Activated CD4-positive, alpha-beta T cell treated with anti-CD3 and anti-CD28 coated beads, Interleukin-2, amount 10 ng/mL, durations not matched to agents 24 days and 14 days (primary cell): ENCODE data around the gene NTN1. TPM values are rescaled to one million over a fixed set of nuclear protein-coding genes. Genes with fewer than 3 reads are reported as not detected.

Source experiments
- DNase-seq: peaks from one replicate; pipeline ENCODE4 v3.0.0; 2022
- H3K27ac Mint-ChIP-seq: one replicate; pipeline ENCODE4 v1.8.0; 2022; ENCODE audit warnings: mild to moderate bottlenecking, mixed read lengths
- H3K27me3 Mint-ChIP-seq: one replicate; pipeline ENCODE4 v1.8.0; 2022; ENCODE audit warnings: mixed read lengths
- H3K36me3 Mint-ChIP-seq: one replicate; pipeline ENCODE4 v1.8.0; 2022; ENCODE audit warnings: low read depth, mild to moderate bottlenecking, mixed read lengths
- H3K4me1 Mint-ChIP-seq: one replicate; pipeline ENCODE4 v1.8.0; 2021; ENCODE audit warnings: mixed read lengths
- H3K4me3 Mint-ChIP-seq: one replicate; pipeline ENCODE4 v1.8.0; 2022; ENCODE audit warnings: mild to moderate bottlenecking, moderate library complexity, mixed read lengths
- H3K9me3 Mint-ChIP-seq: one replicate; pipeline ENCODE4 v1.8.0; 2021; ENCODE audit warnings: mixed read lengths
- intact Hi-C: fragments of 100-400 bp; cut with micrococcal nuclease; formaldehyde crosslinking; loops from one replicate; pipeline ENCODE4 v1.15.1; 2023
- total RNA-seq: library from RNA; stranded (reverse); gene quantifications from 2 replicates; pipeline ENCODE4 v1.2.3, GENCODE V29; 2022

NTN1 gene
- total RNA-seq, 1 donor from 2014 or later = 0.51 TPM

GRCh38 chr17:9221147-9221921 is 200.0 kb downstream of the NTN1 start:
- Mint-ChIP-seq H3K36me3 (no peaks in the 10 kb centered on the region), H3K4me1 (no peaks in the 10 kb centered on the region), H3K27ac (no peak overlapping the region), H3K4me3 (no peak overlapping the region), H3K9me3 (no peaks in the 10 kb centered on the region), H3K27me3 (no peaks in the 10 kb centered on the region)
- intact Hi-C loops = no loop called here
- no peak for DNase-seq

- no peak for DNase-seq
- intact Hi-C loops = no loop called here
- Mint-ChIP-seq H3K27ac (no peak overlapping the region), H3K36me3 (no peaks in the 10 kb centered on the region), H3K4me1 (no peaks in the 10 kb centered on the region), H3K4me3 (no peak overlapping the region), H3K27me3 (no peaks in the 10 kb centered on the region), H3K9me3 (no peaks in the 10 kb centered on the region)
These were observed 200.5 kb downstream of the NTN1 start for GRCh38 chr17:9221922-9222180.

DNA sequence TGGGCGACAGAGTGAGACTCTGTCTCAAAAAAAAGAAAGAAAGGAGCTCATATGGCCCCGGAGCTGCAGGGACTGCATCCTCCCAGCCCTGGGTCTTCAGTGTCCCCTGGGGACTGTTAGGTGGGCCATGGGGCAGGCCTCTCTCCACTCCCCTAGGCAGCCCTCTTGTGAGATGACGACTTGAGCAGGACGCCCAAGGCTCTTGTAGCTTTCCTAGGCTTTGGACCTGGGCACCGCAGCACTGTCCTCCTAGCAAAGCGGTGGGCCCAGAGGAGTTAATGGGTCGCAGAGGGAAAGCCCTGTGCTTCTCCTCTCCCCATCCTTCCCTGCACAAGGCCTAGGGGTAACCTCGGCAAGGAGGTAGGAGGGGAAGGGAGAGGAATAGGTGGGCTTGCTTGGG is 202.2 kb downstream of the NTN1 start:
- Mint-ChIP-seq H3K36me3 (no peaks in the 10 kb centered on the region), H3K4me1 (no peaks in the 10 kb centered on the region), H3K9me3 (no peaks in the 10 kb centered on the region), H3K27me3 (no peaks in the 10 kb centered on the region), H3K27ac (no peak overlapping the region), H3K4me3 (no peak overlapping the region)
- intact Hi-C loops = no loop called here
- DNase-seq = no peak

- Mint-ChIP-seq H3K4me3 (no peak overlapping the region), H3K27ac (no peak overlapping the region), H3K36me3 (no peaks in the 10 kb centered on the region), H3K27me3 (no peaks in the 10 kb centered on the region), H3K9me3 (no peaks in the 10 kb centered on the region), H3K4me1 (no peaks in the 10 kb centered on the region)
- DNase-seq = no peak
- intact Hi-C loops = no loop called here
These were observed 203.2 kb downstream of the NTN1 start for GRCh38 chr17:9224485-9224884.

DNA sequence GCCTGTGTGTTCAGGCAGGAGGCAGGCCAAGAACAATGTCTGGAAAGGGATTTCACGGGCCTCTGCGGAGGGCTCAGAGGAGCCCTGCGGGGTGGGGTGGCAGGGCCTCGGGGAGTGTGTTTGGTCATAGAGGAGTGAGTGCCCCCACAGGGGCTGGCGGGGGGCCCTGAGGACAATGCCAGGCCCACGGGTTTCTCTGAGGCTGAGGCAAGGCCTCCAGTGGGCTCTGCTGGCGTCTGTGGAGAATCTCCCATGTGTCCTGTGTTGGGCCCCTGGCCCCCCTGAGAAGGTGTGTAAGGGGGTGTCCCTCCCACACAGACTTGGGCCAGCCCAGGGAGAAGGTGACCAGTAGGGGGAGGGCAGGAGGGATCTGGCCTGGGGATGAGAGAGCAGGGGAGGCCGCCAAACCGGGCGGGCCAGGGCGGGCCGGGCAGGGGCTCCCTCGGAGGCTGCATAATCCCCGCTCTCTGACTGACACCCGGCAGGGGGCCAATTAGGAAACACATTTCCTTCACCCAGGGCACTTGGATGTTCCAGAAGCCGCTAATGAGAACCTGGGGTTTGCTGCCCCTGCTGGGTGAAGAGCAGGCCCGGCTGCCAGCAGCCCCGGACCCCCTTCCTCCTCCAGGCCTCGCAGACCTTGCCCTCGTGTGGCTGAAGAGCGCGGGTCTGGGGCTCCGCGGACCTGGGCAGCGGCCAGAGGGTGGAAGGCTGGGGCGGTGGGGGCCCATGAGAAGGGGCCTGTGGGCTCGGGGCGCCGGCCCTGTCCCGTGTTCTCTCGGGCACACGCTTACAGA is 204.2 kb downstream of the NTN1 start:
- no peak for DNase-seq
- no peak overlapping the region for H3K27ac Mint-ChIP-seq
- no peaks in the 10 kb centered on the region for H3K36me3 Mint-ChIP-seq
- H3K27me3 Mint-ChIP-seq = no peaks in the 10 kb centered on the region
- no peaks in the 10 kb centered on the region for H3K4me1 Mint-ChIP-seq
- no peak overlapping the region for H3K4me3 Mint-ChIP-seq
- intact Hi-C loops = no loop called here
- no peaks in the 10 kb centered on the region for H3K9me3 Mint-ChIP-seq

DNA sequence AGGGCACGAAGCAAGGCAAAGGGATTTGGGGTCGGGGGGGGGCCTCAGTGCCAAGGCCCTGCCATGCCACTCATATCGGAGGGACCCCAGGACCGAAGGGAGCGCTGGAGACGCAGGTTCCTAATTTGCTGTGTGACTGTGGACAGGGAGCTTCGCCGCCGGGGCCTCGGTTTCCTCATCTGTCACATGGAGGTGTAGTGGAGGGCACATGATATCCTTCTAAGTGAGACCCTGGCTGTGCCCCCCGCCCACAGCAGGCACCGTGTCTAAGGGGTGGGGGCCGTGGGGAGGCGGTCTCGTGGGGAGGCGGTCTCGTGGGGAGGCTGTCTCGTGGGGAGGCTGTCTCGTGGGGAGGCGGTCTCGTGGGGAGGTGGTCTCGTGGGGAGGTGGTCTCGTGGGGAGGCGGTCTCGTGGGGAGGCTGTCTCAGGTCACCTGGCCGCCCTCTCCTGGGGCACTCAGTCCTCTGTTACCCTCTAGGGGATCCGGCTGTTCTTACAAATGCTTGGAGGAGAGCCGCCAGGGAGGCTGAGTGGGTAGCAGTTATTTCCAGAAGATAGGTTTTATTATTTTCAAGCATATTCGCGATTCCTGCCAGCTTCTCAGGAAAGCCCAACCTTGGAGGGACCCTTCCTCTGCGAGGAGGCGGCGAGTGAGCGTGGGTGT is 205.0 kb downstream of the NTN1 start:
- Mint-ChIP-seq H3K27ac (no peak overlapping the region), H3K27me3 (no peaks in the 10 kb centered on the region), H3K4me1 (no peaks in the 10 kb centered on the region), H3K4me3 (no peak overlapping the region), H3K9me3 (no peaks in the 10 kb centered on the region), H3K36me3 (no peaks in the 10 kb centered on the region)
- DNase-seq = no peak
- intact Hi-C loops = no loop called here

- intact Hi-C loops = no loop called here
- H3K4me1 Mint-ChIP-seq = no peaks in the 10 kb centered on the region
- H3K9me3 Mint-ChIP-seq = no peaks in the 10 kb centered on the region
- H3K27me3 Mint-ChIP-seq = no peaks in the 10 kb centered on the region
- no peak for DNase-seq
- H3K36me3 Mint-ChIP-seq = no peaks in the 10 kb centered on the region
- no peak overlapping the region for H3K4me3 Mint-ChIP-seq
- no peak overlapping the region for H3K27ac Mint-ChIP-seq
These were observed 205.5 kb downstream of the NTN1 start for GRCh38 chr17:9226794-9227135.

GRCh38 chr17:9227819-9228407 is 206.6 kb downstream of the NTN1 start:
- no peak overlapping the region for H3K4me3 Mint-ChIP-seq
- no peak overlapping the region for H3K27ac Mint-ChIP-seq
- DNase-seq = no peak
- H3K4me1 Mint-ChIP-seq = no peaks in the 10 kb centered on the region
- H3K36me3 Mint-ChIP-seq = no peaks in the 10 kb centered on the region
- no peaks in the 10 kb centered on the region for H3K9me3 Mint-ChIP-seq
- no peaks in the 10 kb centered on the region for H3K27me3 Mint-ChIP-seq
- intact Hi-C loops = no loop called here

DNA sequence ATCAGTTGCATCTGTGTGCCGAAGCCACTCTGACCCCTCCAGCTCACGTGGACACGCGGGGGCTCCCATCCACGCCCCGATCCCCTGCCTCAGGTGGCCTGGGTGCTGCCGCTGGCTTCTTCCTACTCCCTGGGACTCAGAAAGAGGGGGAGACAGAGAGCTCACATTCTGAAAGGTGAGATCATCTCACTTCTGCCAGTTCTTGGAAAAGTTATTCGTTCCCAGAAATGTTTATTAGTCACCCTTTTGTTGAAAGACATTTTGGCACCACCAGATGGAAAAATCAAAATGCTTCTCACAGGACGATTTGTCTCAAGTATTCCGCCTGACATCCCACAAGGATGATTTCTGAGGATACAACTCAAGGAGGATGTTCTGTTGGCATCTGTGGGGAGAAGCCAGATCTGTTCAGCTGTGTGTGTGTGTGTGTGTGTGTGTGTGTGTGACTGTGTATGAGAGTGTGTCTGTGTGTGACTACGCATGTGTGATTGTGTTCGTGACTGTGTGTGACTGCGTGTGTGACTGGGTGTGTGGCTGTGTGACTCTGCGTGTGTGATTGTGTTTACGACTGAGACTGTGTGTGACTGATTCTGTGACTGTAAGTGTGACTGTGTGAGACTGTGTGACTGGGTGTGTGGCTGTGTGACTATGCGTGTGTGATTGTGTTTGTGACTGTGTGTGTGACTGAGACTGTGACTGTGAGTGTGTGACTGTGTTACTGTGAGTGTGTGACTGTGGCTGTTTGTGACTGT is 207.3 kb downstream of the NTN1 start:
- intact Hi-C loops = no loop called here
- Mint-ChIP-seq H3K36me3 (no peaks in the 10 kb centered on the region), H3K27me3 (no peaks in the 10 kb centered on the region), H3K4me1 (no peaks in the 10 kb centered on the region), H3K27ac (no peak overlapping the region), H3K4me3 (no peak overlapping the region), H3K9me3 (no peaks in the 10 kb centered on the region)
- DNase-seq = no peak

- intact Hi-C loops = no loop called here
These were observed 208.0 kb downstream of the NTN1 start for GRCh38 chr17:9229160-9229825.

DNA sequence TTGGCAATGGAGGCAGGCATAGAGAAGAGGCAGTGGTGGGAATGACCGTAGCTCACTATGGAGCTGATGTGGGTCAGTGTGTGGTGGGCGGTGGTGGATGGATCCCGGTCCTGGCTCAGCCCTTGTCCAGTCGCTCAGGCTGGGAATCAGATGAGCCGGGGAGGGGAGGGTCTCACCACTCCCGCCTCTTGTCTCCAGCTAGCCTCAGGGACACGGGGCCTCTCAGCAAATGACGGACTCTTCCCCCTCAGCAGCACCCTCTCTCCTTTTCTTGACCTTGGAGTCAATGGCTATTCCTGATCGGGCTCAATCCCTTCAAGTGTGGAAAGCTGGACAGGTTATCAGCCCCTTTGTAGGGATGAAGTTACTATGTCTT is 208.5 kb downstream of the NTN1 start:
- Mint-ChIP-seq H3K4me3 (no peak overlapping the region), H3K27ac (no peak overlapping the region), H3K27me3 (no peaks in the 10 kb centered on the region), H3K4me1 (no peaks in the 10 kb centered on the region), H3K9me3 (no peaks in the 10 kb centered on the region), H3K36me3 (no peaks in the 10 kb centered on the region)
- no peak for DNase-seq
- intact Hi-C loops = loop anchor here (10.0 kb wide), 1 partner anchor 65 kb away; no protein-coding TSS in a partner anchor

More at GRCh38 chr17:9229160-9229825, 208.0 kb downstream of the NTN1 start:
- Mint-ChIP-seq H3K4me1 (no peaks in the 10 kb centered on the region), H3K27me3 (no peaks in the 10 kb centered on the region), H3K4me3 (no peak overlapping the region), H3K36me3 (no peaks in the 10 kb centered on the region), H3K9me3 (no peaks in the 10 kb centered on the region), H3K27ac (no peak overlapping the region)
- DNase-seq = no peak

GRCh38 chr17:9230346-9230745 is 209.0 kb downstream of the NTN1 start:
- H3K4me1 Mint-ChIP-seq = peaks cover 2% of the 10 kb centered on the region
- intact Hi-C loops = loop anchor here (10.0 kb wide), 1 partner anchor 64 kb away; no protein-coding TSS in a partner anchor
- H3K4me3 Mint-ChIP-seq = no peak overlapping the region
- no peaks in the 10 kb centered on the region for H3K9me3 Mint-ChIP-seq
- no peak overlapping the region for H3K27ac Mint-ChIP-seq
- no peaks in the 10 kb centered on the region for H3K36me3 Mint-ChIP-seq
- no peak for DNase-seq
- no peaks in the 10 kb centered on the region for H3K27me3 Mint-ChIP-seq

- Mint-ChIP-seq H3K4me3 (no peak overlapping the region), H3K4me1 (peaks cover 2% of the 10 kb centered on the region), H3K36me3 (no peaks in the 10 kb centered on the region), H3K27me3 (no peaks in the 10 kb centered on the region), H3K9me3 (no peaks in the 10 kb centered on the region), H3K27ac (no peak overlapping the region)
- DNase-seq = no peak
- intact Hi-C loops = loop anchor here (10.0 kb wide), 1 partner anchor 64 kb away; no protein-coding TSS in a partner anchor
These were observed 209.6 kb downstream of the NTN1 start for GRCh38 chr17:9230861-9231260.
